HG02884 (cell line): ENCODE results near the gene ELMOD1.
"Not testable (repeated sequence)": the region's sequence is repeated elsewhere in the genome, so short reads cannot be mapped to it uniquely, and the experiment has no call there.

ENCODE experiments used
- ATAC-seq: cut with Tn5 transposase; IDR thresholded peaks from one replicate; pipeline ENCODE4 v1.9.1; 2021; ENCODE audit warnings: mild to moderate bottlenecking, moderate library complexity; ENCODE audit not compliant: unreplicated experiment

ELMOD1 gene

DNA sequence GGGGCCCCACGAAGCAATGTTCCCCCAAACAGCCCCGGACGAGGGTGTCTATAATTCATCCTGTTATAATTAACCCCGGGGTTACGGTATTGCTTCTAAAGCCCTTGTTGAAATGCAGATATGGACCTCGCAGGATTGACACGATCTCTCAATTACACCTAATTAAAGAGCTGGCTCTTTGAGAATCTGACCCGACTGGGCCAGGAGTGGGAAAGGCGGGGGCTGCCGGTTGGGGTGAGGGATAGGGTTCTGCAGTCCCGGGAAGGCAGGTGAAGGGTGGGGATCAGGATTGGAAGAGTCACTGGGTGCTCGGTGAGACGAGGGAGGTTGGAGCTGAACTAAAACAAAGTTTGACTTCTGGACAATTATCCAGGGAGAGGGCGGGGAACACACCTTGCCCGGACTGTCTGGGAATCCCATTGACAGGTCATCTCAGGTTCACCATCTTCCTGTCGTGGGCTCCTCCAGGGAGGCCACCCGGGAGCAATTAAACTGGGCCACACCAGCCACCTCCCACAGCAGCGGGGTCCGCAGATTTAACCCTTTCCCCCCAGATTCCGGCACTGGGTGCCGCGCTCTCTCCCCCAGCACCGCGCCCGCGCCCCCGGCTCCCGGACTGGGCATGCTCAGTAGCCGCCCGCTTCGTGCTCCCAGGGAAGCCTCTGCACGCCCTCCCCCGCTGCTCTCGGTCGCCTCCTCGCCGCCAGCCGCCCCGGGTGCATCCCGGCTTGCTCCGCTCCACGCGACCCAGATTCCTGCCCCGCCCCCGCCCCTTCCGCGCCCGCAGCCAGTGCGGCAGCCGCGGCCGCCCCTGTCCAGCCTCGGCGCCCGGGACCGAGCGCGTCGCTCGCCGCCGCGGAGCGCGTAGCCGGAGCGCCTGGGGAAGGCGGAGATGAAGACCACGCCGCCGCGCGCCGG, at the start of gene ELMOD1:
Gene ELMOD1 (plus strand): TSS at position 688 of the 918 bp plus-strand sequence. CDS start 27,043 bp downstream, outside the sequence.
- peak; percentile 46 for ATAC-seq

DNA sequence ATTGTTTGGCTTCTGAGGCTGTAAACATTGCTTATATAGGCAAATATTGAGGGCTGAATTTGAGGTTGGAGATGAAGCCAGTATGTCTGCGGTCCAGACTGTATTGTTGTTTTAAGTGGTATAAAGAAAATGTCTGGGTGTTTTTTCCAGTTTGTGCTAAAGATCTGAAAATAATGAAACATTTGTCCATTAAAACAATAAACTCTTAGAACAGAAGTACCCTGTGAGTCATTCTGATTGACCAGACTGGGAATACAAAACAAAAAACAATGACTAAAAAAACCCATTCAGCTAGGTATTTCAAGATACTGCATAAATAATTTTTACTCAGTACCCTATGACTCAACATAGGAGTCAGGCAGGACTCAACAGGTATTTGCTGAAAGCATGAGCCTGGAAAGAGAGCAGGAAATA, 45.8 kb upstream of the ELMOD1 start:
- no peak for ATAC-seq

DNA sequence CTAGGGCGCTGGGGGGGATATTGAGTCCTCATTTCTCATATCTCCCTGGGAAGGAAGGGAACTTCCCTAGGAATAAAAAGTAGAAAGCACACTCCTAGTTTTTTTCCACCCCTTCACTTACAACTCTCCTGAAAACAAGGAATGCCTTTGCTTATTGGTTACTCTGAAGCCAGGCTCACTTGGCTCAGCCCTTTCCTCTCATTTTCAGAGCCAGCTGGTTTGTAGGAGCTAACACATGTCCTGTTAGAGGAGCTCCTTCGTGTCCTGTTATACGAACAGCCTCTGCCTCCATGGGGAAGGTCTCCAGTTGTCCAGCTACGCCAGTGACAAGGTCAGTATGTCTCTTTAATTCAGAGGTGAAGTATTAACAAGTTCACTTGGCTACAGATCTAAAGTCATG, 43.0 kb upstream of the ELMOD1 start:
- no peak for ATAC-seq

DNA sequence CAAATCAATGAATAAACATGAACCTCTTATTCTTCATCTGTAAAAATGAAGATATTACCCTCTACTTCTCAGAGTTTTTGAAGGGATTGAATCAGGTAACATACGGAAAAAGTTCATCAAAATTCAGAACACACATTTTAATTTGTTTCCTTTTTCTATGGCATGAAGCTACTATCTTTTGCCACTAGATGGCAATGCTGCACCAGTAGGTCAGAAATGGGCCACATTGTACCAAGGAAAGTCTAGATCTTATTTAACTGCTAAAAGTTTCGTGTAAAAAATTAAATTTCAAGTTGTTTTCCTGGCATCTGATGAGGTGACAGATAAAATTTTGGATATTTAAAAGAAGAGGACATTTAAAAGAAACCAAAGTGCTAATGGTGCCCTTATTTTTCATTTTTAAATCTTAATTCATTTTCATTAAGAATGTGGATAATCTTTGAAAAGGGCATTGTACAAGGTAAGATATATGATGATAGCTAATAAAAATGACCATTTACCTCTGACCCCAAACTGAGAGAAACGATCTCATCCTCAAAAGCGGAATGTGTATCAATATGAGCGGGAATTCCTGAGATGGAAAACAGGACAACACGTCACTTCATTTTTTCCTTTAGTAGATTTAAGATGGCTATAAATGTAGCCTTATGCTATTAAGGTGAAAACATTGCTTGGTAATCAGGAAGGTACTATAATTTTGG, 41.5 kb upstream of the ELMOD1 start:
- peak; percentile 62 for ATAC-seq

DNA sequence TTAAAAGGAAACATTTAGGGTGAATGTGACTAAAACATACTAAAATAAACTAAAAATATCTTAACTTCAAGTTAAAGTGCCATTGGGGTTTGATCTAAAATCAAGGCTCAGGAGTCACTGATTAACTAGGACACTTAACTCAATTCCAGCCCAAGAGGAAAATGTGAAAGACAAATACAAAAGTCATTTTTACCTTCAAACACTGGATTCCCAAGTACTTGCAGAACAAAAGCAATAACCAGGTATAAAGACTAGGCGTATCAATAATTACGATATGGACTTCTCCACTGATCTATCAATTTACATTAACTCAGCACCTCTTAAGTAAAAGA, 41.0 kb upstream of the ELMOD1 start:
- no peak for ATAC-seq

DNA sequence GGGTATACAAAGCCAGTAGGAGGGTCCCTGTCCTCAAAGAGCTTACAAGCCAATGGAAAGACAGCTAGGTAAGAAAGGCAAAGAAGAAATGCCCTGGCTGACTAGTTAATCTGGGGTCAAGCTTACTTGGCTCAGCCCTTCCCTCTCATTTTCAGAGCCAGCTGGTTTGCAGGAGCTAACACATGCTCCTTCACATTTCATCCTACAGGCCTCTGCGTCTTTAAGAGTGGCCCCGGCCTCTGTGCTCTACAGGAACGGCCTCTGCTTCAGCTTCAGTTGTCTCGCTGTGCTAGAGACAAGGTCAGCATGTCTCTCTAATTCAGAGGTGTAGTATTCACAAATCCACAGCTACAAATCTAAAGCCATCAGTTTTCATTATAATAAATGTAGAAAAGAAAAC, 40.6 kb upstream of the ELMOD1 start:
- ATAC-seq = no peak

DNA sequence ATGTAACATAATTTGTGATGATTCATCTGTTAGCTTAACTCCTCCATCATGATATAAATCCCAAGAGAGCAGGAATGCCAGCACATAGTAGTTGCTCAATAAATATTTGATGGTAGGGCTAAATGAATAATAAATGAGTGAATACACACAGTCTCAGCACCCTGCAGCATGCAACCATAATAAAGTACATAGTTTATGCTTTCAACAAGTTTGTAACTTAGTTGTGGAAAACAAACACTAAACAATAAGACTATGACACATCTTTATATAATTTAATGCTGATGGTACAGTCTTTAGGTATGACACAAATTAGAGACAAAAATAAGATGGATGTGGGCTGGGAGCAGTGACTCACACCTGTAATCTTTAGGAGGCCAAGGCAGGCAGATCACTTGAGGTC, 29.3 kb upstream of the ELMOD1 start:
- no peak for ATAC-seq

DNA sequence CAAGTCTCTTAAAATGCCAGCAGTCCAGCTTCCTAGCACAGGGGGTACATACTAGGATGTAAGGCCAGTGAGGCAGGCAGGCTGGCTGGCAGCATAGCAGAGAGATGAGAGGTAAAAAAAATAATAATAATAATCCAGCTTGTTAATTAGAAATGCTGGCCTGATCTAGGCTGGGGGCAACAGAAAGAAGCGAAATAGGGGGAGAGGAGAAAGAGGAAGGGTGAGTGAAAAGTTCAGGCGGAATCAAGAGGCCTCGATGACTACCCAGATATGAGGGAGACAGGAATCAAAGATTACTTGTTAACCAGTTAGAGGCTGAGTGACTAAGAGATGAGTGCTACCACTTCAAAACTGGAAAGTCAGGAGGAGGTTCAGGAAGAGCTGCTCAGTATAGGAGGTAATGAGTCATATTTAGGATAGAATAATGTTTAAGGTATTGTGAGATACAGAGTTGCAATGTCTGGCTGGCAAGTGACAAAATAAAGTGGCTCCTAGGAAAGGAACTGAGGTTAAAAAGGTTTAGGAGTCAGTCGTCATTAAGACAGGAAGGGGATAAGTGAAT, 28.2 kb upstream of the ELMOD1 start:
- ATAC-seq = no peak

DNA sequence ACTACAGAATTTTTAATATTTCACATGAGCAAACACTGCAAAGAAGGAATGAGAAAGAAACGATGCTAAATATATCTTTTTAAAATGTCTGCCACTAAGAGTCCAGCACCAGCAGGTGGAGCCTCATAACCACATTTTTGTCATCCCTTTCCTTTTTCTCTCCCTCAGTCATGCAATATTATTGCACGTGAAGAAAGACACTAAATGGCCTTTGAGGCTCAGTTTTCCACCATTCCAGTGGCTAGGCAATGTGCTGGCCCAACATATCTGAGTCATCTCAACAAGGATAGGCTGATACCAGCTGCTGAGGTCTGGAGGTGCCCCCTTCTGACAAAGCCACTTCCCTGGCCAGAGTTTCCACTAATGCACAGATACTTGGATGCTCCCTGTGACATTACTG, 27.2 kb upstream of the ELMOD1 start:
- ATAC-seq = no peak

DNA sequence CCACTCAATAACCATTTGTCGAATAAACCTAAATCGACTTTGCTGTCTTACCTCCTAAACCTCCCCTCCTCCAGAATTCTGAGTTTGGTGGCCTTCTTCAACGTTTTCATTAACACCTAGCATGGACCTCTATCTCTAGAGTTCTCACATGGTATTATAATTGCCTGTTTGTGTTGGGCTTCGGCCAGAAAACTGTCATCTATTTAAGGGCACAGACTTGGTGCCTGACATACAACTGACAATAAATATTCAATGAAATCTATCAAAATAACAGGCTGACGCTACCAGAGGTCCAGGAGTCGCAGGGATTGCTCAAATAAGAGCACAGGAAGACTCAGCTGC, 26.1 kb upstream of the ELMOD1 start:
- ATAC-seq = peak; percentile 3

DNA sequence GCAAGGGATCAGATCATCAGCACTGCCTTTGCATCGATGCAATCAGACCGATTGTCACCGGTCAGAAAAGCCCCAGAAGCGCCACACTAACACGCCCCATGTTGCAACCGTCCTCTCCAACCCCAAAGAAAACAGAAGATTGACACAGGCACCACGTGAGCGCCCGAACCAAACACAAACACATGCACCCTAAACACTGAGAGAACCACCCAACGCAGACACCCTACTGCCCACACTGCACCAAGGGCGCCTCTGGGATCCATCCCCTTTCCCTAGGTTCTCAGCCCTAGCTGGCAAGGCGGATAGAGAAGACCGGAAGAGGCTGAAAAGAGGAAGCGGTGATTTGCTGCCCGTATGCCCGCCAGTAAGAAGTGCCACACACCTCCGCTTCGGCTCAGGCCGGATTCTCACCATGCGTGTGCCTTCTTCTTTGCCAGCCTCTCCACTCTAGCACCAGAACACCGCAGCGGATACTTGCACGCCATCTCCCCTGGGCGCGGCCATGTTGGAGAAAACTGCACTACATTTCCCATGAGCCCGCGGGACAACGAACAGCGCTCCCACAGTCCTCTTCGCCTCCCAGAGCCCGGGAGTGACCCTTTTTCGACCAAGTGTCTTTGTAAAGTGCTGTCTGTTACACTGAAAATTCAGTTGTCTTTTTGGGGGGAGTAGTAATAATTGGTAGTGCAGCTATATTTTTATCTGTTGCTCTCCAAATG, 25.6 kb upstream of the ELMOD1 start, which contains the start of gene ALKBH8:
Gene ALKBH8 (minus strand): TSS at position 517 of the 719 bp plus-strand sequence. CDS start 4,842 bp downstream, outside the sequence.
- ATAC-seq = peak; percentile 75

DNA sequence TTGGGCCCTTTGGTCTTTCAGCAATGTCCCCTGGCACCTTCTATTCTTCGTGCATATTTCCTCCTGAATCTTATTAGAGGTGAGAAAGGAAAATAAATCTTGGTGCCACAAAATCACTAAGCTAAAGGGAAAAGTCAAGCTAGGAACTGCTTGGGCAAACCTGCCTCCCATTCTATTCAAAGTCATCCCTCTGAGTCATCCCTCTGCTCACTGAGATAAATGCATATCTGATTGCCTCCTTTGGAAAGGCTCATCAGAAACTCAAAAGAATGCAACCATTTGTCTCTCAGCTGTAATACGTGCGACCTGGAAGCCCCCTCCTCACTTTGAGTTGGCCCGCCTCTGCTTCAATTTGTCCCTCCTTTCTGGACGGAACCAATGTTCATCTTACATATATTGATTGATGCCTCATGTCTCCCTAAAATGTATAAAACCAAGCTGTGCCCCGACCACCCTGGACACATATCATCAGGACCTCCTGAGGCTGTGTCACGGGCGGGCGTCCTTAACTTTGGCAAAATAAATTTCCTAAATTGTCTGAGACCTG, 24.9 kb upstream of the ELMOD1 start:
- peak; percentile 1 for ATAC-seq

DNA sequence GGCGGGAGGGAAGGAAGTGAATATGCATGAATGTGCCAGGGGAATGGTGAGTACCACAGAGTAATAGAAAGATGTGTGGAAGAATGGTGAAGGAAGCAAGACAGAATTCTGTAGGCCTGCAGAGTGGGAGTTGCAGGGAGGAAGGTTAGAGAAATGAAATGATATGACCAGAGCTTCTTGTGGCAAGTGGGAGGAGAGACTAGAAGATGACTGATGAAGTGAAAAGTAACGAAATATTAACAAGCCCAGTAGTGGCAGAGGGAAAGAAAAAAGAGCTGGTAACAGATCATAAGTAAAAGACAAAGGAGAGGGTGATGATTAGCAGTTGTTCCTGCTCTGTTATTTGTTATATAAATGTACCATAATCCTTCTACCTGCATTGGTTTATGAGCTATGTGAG, 24.4 kb upstream of the ELMOD1 start:
- ATAC-seq = no peak

DNA sequence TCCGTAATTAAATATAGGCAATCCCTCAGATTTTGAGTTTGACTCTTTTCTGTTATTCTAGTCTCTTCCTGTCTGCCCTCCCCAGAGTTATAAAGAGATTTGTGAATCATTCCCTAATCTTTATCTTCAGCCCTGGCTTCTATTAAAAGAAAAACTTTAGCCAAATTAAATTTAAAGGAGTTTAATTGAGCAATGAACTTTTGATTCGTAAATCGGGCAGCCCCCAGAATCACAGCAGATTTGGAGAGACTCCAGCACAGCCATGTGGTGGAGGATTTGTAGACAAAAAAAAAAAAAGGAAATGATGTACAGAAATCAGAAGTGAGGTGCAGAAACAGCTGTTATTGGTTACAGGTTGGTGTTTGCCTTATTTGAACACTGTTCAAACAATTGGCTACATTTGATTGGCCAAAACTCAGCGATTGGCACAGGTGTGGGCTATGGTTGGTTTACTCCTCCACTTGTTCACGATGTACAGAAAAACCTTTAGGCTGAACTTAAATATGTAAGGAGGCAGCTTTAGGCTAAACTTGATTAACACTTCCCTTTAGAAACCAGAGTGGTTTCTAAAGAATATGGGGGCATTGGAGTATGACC, 23.1 kb upstream of the ELMOD1 start:
- no peak for ATAC-seq

DNA sequence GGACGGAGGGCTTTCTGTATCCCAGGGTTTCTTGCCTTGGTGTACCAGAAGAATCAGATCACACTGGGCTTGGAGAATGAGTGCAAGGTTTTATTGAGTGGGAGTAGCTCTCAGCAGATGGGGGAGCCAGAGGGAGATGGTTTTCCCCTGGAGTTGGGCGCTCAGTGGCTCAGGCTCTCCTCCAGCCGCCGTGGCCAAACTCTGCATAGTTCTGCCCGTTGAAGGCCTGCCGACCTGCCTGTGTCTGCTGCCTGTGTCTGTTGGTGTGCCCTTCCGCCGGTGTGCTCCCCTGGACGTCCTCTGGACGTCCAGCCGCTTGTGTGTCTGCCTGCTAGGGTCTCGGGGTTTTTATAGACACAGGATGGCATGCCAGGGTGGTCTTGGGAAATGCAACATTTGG, 20.9 kb upstream of the ELMOD1 start:
- no peak for ATAC-seq

DNA sequence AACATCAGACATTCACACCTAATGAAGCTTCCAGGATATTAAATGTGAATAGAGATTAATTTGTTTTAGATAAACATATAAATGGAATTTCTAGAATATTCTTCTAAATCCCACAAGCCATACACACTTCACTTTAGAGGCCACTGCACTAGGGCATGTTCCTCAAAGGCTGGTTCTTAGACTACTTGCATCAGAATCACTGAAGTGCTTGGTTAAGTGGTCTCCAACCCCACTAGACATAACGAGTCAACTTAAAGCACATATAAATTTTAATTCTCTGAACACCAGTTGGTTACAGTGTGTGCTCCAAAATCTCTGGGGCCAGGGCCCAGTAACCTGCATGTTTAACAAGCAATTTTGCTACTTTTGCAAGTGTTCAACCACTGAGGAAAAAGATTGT, 17.5 kb upstream of the ELMOD1 start:
- no peak for ATAC-seq

DNA sequence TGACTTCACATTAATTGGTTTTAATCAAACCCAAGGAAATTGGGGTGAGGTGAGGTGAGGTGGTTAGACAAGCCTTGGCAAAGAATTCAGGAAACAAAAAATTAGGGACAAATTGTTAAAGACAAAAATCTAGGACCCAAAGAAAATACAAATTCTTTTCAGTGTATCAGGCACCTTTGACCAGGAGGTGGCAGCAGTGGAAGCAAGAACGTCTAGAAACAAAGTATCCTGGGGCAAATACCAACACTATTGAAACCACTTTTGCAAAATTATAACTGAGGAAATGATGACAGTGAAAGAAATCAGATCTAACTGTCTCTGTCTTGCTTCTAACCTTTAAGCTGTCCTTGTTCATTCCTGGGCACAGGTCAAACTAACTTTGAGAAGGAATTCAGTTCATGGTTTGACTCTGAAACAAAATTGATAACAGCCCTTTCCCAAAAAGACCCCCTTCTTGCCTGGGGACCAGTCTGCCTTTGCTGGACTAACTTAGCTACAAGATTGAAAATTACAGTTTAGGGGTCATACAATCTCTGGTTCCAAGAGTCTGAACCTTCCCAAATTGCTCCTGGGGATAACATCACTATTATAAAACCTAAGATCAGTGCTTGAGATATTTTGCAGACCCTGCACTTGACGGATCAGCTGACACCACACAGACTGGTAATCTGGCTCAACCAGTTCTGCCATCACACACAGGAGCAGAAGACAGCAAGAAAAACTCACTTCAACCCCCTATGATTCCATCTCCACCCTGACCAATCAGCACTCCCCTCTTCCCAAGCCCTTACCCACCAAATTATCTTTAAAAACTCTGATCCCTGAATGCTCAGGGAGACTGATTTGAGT, 14.2 kb upstream of the ELMOD1 start:
- peak; percentile 59 for ATAC-seq

DNA sequence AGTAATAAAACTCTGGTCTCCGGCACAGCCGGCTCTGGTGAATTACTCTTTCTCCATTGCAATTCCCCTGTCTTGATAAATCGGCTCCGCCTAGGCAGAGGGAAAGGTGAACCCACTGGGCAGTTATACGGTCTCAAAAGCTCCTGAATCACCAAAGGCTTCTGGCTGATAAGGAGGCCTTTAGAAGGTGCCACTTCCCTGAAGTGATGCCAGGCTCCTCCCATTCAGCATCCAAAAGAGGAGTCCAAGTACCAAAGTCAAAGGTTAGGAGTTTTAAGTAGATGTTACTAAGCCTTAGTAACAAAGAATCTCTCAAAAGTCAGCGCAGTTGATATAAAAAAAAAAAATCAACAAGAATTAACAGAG, 13.6 kb upstream of the ELMOD1 start:
- no peak for ATAC-seq

DNA sequence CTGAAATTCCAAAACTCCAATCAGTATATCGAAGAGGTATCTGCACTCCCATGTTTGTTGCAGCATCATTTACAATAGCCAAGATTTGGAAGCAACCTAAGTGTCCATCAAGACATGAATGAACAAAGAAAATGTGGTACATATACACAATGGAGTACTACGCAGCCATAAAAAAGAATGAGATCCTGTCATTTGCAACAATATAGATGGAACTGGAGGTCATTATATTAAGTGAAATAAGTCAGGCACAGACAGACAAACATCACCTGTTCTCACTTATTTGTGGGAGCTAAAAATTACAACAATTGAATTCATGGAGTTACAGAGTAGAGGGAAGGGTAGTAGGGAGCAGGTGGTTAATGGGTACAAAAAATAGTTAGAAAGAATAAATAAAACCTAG, 11.8 kb upstream of the ELMOD1 start:
- ATAC-seq = not testable (repeated sequence)

DNA sequence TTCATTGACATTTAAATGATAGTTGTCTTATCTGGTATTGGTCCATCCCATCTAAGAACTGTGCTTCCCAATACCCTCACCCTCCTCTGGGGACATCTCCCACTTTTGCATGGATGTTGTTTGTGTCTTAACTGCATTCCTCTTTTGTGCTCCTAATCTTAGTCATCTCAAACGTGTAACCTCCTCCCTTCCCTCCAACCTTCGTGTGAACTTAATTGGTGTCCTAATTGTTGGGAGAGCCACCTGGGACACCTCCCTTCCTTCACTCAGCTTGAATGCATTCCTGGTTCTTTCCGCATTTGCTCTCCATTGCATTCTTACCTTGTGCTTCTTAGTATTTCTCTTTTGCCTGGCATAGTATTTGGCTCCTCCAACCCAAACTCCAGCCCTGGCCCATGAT, 9.8 kb upstream of the ELMOD1 start:
- ATAC-seq = no peak
